DMS 273 (cell line): ENCODE measurements around the gene MAGEC1.
"Not testable (repeated sequence)": the region's sequence is repeated elsewhere in the genome, so short reads cannot be mapped to it uniquely, and the experiment has no call there.

Experiments used
- DNase-seq: peaks from one replicate; lab custom pipeline; 2025; ENCODE audit not compliant: unreplicated experiment; lab: John Stamatoyannopoulos, UW

MAGEC1 gene, protein sequence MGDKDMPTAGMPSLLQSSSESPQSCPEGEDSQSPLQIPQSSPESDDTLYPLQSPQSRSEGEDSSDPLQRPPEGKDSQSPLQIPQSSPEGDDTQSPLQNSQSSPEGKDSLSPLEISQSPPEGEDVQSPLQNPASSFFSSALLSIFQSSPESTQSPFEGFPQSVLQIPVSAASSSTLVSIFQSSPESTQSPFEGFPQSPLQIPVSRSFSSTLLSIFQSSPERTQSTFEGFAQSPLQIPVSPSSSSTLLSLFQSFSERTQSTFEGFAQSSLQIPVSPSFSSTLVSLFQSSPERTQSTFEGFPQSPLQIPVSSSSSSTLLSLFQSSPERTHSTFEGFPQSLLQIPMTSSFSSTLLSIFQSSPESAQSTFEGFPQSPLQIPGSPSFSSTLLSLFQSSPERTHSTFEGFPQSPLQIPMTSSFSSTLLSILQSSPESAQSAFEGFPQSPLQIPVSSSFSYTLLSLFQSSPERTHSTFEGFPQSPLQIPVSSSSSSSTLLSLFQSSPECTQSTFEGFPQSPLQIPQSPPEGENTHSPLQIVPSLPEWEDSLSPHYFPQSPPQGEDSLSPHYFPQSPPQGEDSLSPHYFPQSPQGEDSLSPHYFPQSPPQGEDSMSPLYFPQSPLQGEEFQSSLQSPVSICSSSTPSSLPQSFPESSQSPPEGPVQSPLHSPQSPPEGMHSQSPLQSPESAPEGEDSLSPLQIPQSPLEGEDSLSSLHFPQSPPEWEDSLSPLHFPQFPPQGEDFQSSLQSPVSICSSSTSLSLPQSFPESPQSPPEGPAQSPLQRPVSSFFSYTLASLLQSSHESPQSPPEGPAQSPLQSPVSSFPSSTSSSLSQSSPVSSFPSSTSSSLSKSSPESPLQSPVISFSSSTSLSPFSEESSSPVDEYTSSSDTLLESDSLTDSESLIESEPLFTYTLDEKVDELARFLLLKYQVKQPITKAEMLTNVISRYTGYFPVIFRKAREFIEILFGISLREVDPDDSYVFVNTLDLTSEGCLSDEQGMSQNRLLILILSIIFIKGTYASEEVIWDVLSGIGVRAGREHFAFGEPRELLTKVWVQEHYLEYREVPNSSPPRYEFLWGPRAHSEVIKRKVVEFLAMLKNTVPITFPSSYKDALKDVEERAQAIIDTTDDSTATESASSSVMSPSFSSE

DNA sequence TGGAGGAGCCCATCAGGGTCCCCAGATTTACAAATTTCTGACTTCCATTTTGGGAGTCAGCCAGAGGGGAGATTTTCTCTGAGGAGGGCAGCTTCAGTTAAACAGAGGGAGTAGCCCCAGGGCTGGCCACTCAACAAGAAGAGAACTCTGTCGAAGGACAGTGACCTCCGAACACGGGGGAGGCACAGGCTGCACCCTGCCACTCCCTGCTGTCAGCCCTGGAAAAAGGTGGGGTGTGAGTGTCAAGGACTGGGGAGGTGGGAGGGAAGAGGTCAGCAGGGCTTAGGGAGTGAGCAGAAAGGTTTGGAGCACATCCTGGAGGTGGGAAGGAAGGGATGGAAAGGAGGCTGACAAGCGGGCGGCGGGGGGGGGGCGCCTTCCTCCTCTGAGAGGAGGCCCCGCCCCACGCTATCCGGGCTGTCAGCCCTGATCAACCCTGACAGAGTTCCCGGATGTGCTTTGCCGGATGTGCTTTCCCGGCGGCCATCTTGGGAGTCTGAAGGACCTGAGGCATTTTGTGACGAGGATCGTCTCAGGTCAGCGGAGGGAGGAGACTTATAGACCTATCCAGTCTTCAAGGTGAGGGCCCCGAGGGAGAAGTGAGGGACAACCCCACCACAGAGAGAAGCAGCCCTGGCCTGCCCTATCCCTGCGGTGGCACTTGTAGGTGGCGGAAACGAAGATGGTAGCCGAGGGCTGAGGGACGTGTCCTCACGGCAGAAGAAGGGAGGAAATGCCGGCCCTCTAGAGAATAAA is at the start of gene MAGEC1:
Gene MAGEC1, plus strand, starts transcription at position 495 of the 756 bp plus-strand sequence. CDS start 1,179 bp downstream, outside the sequence.
- no peak for DNase-seq

- DNase-seq = no peak
Measured at GRCh38 chrX:141857479-141857878, 46.2 kb upstream of the MAGEC1 start.

GRCh38 chrX:141879616-141880015 is 24.1 kb upstream of the MAGEC1 start:
- DNase-seq = peak; percentile 11

GRCh38 chrX:141888811-141889210 is 14.9 kb upstream of the MAGEC1 start:
- not testable (repeated sequence) for DNase-seq

GRCh38 chrX:141894733-141895132 is 9.0 kb upstream of the MAGEC1 start:
- no peak for DNase-seq

DNA sequence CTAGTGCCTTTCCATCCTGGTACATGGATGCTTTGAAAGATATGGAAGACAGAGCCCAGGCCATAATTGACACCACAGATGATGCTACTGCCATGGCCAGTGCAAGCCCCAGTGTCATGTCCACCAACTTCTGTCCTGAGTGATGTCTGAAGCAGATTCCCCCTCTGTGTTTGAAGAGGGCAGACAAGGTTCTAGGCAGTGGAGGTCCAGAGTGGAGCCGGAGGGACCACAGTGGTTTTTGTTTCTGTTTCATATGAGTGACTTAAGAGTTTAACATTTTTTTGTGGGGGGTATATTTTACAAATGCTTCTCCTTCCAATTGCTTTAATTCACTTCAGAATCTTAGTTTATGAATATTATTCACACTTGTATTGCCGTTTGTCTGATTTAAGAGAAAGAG is 6.0 kb upstream of the MAGEC1 start:
- no peak for DNase-seq

- no peak for DNase-seq
Measured at GRCh38 chrX:141902366-141902765, 1.3 kb upstream of the MAGEC1 start.

DNA sequence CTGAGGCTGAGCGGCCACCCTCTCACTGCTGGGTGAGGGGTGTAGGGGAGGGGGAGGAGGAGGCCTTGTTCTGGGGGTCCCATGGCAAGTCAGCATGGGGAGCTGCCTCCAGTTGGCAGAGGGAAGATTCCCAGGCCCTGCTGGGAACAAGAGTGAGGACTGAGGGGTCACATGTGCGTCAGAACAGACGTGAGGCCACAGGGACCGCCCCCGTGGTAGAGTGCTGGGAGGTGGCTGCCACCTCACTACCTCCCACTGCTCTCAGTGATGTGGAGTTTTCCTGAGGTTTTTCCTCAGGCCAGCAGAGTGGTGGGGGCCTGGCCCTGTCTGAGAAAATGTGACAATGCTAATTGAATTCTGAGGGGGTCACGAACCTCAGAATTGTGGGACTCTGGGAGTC is 568 bp downstream of the MAGEC1 start:
- no peak for DNase-seq

DNA sequence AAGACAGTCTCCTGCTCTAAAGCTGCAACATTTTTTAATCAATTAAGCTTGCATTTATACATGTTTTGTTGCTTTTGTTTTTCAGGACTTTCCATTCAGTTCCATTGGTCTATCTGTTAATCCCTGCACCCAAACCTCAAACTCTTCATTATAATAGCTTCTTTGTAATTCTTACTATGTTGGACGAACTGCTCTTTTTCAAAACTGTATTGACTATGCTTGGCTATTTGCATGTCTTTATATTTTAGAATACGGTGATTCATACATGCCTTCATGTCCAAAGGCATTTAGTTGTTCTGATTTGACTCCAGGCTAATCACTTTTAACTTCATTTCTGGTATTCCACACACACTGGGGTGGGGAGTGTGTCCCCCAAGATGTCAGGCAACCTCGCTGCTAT is 14.1 kb downstream of the MAGEC1 start:
- no peak for DNase-seq

DNA sequence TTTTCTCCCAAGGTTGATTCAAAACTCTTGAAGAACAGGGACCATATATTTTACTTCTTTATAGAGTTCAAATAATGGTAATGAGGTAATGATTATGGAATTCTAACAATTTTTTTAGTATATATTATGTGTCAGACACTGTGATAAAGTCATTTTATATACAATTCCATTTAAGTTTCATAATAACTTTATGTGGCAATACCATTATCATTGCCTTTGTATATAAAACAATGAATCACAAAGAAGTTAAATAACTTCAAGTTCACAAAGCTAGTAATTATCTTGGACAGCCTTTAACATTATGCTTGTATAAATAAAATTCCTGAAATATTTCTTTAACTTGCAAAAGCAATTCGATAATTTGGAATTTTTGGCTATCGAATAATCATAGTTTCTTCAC is 20.6 kb downstream of the MAGEC1 start:
- DNase-seq = no peak

GRCh38 chrX:141928432-141928831 is 24.7 kb downstream of the MAGEC1 start:
- DNase-seq = no peak

GRCh38 chrX:141934059-141934641 is 30.5 kb downstream of the MAGEC1 start:
- no peak for DNase-seq

- no peak for DNase-seq
Measured at GRCh38 chrX:141935645-141936044, 32.0 kb downstream of the MAGEC1 start.

- DNase-seq = peak; percentile 4
Measured at GRCh38 chrX:141936080-141936479, 32.4 kb downstream of the MAGEC1 start.

GRCh38 chrX:141941234-141941633 is 37.5 kb downstream of the MAGEC1 start:
- DNase-seq = no peak

DNA sequence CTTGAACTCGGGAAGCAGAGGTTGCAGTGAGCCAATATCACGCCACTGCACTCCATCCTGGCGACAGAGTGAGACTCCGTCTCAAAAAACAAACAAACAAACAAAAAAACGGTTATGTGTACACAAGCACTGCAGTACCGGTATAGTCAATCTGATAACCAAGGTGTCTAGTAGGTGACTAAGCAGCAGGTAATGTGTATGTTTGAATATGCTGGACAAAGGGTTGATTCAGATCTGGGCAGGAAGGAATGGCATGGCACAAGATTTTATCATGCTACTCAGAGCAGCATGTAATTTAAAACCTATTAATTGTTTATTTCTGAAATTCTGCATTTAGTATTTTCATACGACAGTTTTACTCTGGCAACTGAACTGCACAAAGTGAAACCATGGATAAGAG is 41.7 kb downstream of the MAGEC1 start:
- no peak for DNase-seq

- DNase-seq = no peak
Measured at GRCh38 chrX:141947350-141947749, 43.7 kb downstream of the MAGEC1 start.

GRCh38 chrX:141952603-141953002 is 48.9 kb downstream of the MAGEC1 start:
- no peak for DNase-seq

- DNase-seq = no peak
Measured at GRCh38 chrX:141958675-141959074, 55.0 kb downstream of the MAGEC1 start.
